GOT3 (cell line): Measurements from ENCODE around the gene PTGS1.
"Not testable (repeated sequence)": the region's sequence is repeated elsewhere in the genome, so short reads cannot be mapped to it uniquely, and the experiment has no call there.

ENCODE experiments used
- DNase-seq: peaks from one replicate; lab custom pipeline; 2025; ENCODE audit warnings: mixed read lengths; lab: John Stamatoyannopoulos, UW

The PTGS1 gene

DNA sequence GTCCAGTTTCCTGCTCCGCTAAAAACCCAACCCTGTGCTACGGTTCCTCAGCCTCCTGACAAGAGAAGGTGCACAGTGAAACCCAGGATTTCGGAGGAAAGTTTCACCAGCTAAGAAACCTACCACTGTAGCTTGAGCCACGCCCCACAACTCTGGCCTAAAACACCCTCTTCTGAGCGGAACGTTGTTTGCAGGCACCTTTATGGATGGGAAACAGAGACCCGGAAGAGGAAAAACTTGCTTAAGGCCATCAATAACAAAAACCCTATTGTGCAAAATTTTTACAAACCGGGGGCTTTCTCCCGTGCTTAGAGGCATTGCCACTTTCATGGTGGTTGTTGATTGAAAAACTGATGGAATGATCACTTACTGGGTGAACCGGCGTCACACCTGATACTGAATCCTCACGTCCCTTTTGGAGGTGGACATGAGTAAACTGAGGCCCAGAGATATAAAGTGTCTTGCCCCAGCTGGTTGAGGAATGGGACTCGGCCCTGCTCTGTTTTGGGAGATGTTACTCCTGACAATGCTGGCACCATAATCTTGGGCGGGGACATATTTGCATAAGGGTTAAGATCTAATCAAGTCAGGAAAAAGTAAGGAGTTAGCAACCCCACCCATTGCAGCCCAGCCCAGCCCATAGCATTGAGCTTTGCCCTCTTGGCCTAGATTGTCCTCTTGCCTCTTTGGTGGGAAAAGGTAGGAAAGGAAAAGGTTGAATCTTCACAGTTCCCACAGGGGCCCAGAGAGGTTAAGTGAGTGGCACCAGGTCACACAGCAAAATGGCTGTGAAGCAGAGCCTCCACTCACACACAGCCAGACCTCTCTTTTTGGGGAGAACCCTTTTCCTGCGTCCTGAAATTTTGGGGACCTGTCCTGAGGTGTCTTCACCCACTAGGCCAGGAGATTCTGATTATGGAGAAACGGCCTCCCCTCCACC lies 23.2 kb upstream of the PTGS1 start:
- DNase-seq, result no peak

DNA sequence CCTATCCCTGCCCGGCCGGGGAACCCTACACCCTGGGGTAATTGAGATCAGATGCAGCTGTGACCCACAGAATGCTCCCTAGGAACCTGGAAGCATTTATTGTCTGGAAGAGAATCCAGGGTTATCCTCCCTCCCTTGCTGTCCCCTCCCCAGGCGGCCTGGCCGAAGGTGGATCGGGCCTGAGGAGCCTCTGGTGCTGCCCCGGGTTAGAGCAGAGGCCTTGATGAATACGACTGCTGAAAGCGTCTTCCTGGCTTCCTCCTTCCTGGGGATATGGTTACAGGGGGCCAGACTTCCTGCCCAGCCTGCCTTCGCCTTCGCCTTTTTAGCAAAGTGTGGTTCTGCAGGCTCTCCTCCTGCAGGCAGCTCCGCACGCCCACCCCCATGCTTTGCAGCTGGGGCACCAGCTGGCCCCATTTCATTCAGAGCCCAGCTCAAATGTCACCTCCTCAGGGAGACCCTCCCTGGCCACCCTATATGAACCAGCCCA lies 22.5 kb upstream of the PTGS1 start:
- DNase-seq, result no peak

DNA sequence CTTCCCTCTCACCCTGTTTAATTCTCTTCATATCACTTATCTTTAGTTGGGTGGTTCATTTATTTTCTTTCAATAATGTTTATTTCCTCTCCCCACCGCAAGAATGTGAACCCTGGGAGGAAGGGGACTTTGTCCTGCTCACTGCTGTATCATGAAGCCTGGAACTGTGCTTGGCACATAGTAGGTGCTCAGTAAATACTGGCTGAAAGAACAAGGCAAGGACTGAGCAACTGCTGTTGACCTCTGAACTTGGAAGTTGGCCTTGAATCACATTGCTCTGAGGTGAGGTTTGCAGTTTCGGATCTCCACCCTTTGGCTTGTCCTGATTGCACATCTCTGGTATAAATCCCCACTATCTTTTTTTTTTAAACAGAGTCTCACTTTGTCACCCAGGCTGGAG lies 22.0 kb upstream of the PTGS1 start:
- no peak for DNase-seq

DNA sequence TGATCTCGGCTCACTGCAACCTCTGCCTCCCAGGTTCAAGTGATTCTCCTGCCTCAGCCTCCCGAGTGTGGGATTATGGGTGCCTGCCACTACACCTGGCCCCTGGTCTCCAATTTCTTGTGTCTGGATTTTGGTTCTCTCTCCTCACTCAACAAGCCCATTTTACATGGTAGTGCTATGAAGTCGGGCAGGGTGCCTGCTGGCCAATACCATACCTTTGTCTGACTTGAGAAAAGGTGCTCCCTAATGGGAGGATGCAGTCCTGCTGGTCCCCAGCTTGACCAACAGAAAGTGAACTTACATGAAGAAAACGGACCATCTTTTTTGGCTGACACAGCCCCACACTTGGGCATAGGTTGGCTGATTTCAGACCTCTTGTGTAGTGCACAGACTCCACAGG lies 21.6 kb upstream of the PTGS1 start:
- DNase-seq, result no peak

DNA sequence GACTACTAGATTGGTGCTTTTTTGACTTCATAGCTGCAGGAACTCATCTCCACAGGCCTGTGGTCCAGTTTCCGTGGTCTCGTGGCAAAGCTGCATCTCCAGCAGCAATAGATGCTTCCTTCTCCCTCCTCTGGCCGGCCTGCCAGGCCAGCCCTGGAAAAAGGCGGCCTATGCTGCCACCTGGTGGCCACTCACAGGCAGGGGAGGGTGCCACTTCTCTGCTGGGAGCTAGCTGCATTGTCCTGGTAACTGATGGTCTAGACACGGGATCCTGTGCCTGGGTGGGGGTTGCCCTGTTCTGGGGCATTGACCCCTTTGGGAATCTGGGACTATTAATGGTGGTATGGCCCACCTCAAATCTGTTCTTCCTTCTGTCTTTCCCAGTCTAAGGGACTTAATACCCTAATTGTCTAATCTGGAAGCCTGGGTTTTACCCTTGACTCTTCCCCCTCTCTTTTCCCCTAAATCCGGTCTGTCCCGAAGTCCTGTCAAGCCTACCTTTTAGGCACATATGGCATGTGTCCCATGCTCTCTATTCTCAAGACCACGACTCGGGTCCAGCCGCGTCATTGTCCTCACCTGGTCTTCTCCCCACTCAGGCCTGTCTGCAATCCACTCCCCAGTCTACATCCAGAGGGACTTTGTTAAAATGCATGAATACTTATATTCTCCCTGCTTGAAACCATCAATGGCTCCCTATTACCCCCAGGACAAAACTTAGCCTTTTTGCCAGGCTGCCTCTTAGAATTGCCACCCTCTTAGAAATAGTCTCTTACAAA lies 20.1 kb upstream of the PTGS1 start:
- peak; percentile 2 for DNase-seq

DNA sequence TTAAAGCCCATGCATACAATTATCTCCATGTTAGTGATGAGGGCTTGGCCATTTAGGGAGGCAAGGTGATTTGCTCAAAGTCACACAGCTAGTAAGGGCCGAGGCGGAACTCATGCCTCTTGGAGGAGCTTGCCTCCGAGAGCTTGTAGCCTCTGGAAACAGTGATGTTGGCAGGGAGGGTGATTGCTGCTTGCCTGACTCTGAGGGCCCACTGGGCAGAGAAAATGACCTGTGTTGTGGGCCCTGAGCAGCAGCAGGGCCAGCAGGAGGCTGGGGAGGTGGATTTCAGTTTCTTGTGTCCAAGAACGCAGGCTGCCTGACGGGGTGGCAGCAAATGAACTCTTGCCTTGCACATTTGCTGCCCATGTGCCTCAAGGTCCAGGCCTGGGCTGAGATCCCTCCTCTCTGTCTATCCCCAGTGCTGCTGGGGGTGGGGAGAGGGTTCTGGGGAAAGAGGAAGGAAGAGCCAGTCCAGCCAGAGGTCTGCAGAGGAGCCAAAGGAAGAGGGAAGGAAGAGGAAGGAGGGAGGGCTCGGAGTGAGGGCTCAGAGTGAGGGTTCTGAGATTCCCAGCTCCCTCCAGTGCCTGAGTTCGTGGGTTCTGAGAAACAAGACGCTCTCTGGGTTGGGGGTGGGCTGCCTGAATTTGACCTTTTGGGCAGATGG lies 16.2 kb upstream of the PTGS1 start:
- no peak for DNase-seq

DNA sequence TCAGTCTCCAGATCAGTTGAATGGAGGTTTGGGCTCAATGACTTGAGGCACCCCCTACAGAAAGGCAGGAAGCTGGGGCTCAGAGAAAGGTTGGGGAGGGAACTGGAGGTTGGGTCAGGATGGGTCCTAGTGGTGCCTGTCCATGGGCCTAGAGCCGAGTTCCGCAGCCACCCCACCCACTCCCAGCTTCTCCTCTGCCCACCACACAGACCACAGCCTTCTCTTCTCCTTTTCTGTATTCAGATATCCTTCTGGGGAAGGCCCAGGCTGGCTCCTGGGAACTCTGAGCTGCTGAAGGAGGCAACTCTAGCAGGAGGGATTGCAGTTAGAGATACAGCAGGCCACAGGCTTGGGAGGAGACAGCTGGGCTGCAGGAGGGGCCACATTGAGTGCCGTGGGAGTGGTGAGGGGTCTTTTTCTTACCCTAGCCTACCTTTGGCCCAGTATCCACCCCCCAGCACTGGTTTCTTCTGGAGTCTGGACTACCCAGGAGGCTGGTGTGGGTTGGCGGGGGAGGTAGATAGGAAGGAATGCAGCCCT lies 15.4 kb upstream of the PTGS1 start:
- DNase-seq, result no peak

DNA sequence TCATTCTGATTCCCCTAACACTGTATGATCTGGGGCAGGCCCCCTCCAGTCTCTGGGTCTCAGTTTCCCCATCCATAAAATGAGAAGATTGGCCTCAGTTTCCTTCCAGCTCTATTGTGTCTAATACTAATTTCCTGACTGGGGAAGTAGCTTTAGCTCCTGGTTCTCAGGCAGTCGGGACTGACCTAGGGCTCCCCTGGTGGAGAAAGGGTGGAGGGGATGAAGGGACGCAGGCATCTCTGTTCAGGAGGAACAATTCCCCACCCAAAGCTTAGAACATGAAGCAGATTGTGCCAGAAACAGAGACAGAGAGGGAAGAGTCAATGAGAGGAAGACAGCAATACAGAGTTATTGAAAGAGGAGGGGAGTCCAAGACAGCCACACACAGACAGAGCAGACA lies 14.2 kb upstream of the PTGS1 start:
- no peak for DNase-seq

DNA sequence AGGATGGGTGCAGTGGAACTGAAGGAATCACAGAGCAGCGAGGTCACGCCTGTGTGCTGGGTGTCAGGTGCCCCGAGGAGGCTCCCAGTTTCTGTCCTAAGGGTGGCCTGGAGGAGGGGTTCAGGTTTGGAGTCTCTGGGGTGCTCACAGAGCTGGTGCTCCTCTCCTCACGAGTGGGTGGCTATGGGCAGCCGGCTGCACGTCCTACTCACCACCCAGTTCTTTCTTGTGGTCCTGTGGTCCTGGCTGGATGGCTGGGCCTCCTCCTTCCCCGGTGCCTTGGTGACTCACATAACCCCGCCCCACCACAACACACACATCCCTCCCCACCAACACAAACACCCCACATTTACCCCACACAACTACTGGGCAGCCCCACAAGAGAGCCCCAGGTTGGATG lies 9.9 kb upstream of the PTGS1 start:
- DNase-seq, result no peak

DNA sequence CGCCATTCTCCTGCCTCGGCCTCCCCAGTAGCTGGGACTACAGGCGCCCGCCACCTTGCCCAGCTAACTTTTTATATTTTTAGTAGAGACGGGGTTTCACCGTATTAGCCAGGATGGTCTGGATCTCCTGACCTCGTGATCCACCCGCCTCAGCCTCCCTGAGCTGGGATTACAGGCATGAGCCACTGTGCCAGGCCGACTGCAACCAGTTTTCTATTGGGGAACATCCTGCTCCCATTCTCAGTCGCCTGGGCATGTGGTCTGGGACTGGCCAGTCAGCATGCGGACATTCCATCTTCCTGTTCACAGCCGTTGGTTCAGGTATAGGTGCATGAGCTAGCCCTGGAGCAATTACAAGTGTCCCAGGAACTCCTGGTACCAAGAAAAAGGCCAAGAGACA lies 7.7 kb upstream of the PTGS1 start:
- not testable (repeated sequence) for DNase-seq

DNA sequence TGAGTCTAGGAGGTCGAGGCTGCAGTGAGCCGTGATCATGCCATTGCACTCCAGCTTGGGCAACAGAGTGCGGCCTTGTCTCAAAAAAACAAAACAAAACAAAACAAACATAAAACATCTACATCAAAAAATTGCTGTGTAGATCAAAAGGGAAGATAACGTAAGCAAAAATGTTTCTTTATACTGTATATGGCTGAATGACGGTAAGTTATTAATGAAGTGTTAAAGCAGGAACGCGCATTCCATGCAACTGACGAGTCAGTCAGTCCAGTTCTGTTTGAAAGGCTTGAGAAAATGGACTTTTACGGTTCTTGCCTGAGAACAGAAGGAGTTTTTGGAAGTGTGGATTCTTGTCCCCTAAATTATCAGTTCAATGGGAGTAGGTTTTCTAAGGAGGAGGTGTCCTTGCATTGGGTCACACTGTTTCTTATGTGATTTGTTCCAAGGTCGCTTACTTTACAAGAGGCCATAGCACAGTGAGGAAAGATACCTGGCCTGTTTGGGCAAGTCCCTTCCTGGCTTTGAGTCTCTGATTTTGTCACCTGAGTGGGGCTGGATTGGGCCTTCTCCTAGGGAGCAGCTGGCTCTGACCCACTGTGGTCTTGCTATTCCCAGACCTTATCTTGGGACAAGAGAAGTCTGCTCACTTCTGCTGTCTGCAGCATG lies 6.6 kb upstream of the PTGS1 start:
- DNase-seq, result no peak

DNA sequence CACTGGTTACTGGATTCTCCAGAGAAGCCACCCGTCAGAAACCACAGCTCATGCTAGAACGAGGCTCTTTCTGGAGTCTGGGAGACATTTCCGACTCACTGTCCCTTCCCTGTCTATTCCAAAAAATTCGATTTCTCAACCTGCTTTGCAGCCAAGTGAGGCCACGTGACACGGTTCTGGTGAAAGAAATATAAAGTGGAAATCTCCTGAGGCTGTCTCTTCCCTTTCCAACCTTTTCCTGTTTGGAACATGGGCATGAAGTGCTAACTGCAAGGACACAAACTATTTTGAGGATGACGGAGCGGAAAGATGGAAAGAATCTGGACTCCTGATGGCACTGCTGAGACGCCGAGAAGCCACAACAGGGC lies 6.1 kb upstream of the PTGS1 start:
- DNase-seq, result no peak

DNA sequence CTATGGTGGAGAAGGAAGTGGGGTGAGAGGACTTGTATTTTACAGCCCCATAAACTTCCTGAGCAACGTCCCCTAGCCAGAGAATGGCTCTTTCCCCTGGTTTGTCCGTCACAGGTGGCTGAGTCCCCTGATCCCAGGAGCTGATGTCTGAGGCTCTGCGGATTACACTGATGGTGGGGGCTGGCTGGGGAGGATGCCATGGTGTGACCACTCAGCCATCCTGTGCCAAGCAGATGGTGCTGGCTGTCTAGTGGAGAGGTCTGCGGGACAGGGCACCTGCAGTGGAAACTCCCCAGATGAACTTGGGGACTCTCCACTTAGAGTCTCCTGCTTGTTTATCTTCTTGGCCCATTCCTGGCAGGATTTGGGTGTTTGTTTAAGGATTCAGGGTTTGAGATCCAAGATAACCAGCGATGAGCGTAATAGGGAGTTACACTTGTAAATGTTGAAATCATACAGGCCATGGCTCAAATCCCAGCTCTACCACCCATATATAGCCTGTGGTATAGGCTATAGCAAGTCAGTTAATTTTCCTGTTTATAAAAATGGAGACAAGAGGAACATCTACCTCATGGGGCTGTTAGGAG lies 4.7 kb upstream of the PTGS1 start:
- no peak for DNase-seq

DNA sequence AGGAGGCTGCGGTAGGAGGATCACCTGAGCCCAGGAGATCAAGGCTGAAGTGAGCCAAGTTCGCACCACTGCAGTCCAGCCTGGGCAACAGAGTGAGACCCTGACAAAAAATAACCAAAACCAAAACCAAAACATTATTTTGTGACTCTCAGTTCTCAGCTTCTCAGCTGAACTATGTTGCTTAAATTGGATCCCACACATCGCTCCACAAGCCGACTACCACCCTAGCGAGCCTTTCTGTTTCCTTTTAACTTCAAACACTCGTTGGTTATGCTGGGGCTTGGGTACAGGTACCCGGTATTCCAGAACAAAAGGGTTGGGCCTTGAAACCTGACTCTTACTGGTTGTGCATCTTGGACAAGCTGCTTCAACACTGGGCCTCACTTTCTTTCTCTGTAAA lies 3.8 kb upstream of the PTGS1 start:
- DNase-seq, result no peak

DNA sequence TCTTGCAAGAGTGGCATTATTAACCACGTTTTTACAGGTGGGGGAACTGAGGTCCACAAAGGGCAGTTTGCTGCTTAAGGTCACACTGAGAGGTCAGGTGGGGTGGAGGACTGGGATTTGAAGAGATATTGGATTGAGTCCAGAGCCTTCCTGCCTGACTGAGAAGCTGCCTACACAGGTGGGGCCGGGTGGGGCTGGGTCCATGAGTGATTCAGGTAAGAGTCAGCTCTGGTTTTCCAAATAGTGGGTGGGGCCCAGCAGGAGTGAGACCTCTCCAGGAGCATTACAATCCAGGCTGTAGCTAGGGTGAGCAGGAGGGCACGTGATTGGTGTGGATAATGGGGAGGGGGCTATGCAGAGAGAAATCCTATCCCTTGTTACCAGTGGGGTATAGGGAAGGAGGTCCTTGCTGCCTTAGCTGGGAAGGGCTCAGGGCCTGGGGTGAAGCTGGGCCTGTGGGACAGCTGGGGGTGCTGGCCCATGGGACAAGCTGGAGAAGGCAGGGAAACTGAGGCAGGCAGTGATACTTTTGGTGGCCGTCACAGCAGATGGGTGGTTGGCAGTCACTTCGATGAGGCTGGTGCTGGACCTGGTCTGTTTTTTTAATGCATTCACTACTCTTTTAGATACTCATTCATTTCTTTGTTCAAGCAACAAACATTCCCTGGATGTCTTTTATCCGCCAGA lies 2.9 kb upstream of the PTGS1 start:
- no peak for DNase-seq

DNA sequence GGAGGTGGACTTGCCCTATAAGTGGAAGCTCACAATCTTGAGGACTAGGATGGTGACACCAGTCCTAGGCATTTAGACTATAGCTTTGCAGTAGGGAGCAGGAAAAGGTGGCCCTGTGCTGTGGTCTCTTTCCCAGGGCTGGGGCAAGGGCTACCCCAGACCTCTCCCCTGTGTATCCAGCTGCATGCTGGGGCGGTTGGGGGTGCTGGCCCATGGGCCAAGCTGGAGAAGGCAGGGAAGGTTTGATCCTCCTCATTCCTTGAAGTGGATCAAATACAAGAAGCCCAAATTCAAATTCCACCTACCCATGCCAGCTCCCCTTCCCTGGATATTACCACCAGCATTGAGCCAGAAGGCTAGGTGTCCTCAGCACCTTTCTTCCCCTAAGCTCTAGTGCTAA lies 2.2 kb upstream of the PTGS1 start:
- no peak for DNase-seq

DNA sequence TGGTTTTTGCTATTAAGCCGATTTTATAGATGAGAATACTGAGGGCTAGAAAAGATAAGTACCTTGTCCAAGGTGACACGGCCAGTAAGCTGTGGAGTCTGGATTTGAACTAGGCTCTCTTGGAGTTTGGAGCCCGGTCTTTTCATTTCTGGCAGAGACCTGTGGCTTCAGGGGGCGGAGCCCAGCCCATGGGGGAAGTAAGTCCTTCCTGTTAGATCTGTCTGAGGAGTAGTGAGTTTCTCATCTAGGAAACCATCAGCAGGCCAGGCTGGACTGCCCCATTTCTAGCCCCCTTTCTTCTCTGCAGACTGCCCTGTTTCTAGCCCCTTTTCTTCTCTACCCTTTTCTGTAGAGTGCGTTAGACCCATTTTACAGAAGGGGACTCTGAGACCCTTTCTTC lies 521 bp upstream of the PTGS1 start:
- DNase-seq, result no peak

DNA sequence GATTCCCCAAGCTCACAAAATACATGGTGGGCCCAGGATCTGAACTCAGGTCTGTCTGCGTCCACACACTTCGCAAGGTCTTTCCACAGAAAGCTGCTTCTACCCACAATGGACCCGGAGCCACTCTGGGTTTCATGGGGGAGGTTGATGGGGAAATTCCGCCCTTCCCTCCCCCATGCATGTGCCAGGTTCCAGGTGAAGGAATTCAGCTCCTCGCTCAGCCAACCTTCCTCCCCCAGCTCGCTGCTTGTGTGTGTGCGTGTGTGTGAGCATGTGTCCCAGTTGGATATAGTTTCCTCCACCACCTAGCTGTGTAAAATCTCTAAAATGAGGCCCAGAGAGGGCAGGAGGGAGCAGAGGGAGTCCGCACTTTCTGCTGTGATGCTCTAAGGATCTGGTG lies 1.0 kb downstream of the PTGS1 start:
- DNase-seq, result no peak

DNA sequence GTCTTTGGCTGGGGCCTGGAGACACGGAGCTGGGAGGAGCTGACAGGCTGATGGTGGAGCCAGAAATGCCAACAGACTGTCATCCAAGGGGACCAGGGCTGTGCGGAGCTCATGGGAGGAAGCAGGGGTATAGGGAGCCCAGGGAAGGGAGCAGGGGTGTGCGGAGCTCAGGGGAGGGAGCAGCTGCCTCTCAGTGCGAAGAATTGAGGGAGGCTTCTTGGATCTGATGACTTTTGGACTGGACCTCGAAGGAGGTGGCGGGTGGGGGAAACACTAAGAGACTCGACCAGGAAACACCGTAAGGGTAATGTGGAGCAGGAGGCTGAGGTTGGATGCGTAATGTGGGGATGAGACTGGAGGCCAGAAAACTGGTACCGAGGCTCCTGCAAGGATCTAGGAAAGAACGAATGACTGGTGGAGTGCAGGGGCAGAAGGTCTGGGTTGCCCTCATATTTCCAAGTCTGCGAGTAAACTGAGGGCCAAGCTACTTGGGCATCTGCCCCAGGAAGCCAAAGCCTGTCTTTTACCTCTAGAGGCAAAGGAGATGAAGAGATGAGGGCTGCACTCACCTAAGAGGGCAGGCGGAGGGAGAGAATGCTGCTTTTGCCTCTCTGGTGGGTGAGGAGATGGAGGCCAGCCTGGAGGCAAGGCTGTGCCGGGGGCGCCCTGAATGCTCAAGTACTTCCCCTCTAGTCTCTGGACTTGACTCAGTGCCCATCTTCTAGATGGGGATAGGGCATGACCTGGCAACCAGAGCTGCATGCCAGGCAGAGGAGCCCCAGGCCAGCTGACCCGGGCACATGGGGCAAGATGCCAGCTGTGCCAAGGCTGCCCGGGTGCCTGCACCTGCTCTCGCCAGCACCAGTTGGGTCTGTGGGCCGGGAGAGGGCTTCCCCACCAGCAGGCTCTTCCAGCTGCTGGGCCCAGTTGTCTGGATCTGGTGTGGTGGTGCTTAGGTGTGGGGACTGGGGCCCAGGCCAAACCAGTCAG lies 2.3 kb downstream of the PTGS1 start:
- DNase-seq, result no peak
